Tibial artery (tissue), 4 donors: ENCODE results near the gene SUSD2.
A peak's percentile ranks its signal among the peaks of the same experiment; 100 is the strongest.
"Not testable (repeated sequence)": the region's sequence is repeated elsewhere in the genome, so short reads cannot be mapped to it uniquely, and the experiment has no call there.

ENCODE experiments used
- DNase-seq, 2 donors: peaks; one replicate each; pipeline ENCODE4 v3.0.0-alpha.2; 2019
- H3K27ac ChIP-seq, 2 donors: fragments of 200-600 bp; sonication (generic) in 1 of 2; 1 replicate in 1 of 2; 2 replicates in 1 of 2; pipeline ENCODE4 v1.5.1; 2018 to 2019; ENCODE audit warnings: mild to moderate bottlenecking in 1 of 2
- H3K27me3 ChIP-seq, 2 donors: fragments of 200-600 bp; sonication (generic) in 1 of 2; one replicate each; pipeline versions ENCODE4 v1.5.1 to v1.6.0; 2016 to 2019
- H3K36me3 ChIP-seq, 3 donors: fragments of 200-600 bp; sonication (generic) in 2 of 3; one replicate each; pipeline ENCODE4 v1.5.1; 2016 to 2019; ENCODE audit warnings: mild to moderate bottlenecking in 2 of 3
- H3K4me1 ChIP-seq, 4 donors: fragments of 200-600 bp; sonication (generic) in 2 of 4; 1 replicate in 3 of 4; 2 replicates in 1 of 4; pipeline ENCODE4 v1.5.1; 2016 to 2019
- H3K4me3 ChIP-seq, 2 donors: fragments of 200-600 bp; sonication (generic) in 1 of 2; 1 replicate in 1 of 2; 2 replicates in 1 of 2; pipeline ENCODE4 v1.5.1; 2018 to 2019; ENCODE audit warnings: mild to moderate bottlenecking in 2 of 2
- H3K9me3 ChIP-seq, 3 donors: fragments of 200-600 bp; sonication (generic) in 1 of 3; one replicate each; pipeline ENCODE4 v1.5.1; 2016 to 2019
- intact Hi-C: fragments of 100-400 bp; cut with DNase I; formaldehyde crosslinking; loops from one replicate; pipeline ENCODE4 v1.15.0; 2023; ENCODE audit warnings: low total_unique reads
- TF ChIP-seq, protein P1 (sequence below), 2 experiments: fragments of 200-600 bp in 1 of 2; fragments of 450-650 bp in 1 of 2; IDR thresholded peaks; one replicate each; pipeline ENCODE4 v1.5.1; 2017 to 2019; ENCODE audit warnings: antibody characterized with exemption in 2 of 2, mild to moderate bottlenecking in 1 of 2, moderate library complexity in 1 of 2

The SUSD2 gene, protein sequence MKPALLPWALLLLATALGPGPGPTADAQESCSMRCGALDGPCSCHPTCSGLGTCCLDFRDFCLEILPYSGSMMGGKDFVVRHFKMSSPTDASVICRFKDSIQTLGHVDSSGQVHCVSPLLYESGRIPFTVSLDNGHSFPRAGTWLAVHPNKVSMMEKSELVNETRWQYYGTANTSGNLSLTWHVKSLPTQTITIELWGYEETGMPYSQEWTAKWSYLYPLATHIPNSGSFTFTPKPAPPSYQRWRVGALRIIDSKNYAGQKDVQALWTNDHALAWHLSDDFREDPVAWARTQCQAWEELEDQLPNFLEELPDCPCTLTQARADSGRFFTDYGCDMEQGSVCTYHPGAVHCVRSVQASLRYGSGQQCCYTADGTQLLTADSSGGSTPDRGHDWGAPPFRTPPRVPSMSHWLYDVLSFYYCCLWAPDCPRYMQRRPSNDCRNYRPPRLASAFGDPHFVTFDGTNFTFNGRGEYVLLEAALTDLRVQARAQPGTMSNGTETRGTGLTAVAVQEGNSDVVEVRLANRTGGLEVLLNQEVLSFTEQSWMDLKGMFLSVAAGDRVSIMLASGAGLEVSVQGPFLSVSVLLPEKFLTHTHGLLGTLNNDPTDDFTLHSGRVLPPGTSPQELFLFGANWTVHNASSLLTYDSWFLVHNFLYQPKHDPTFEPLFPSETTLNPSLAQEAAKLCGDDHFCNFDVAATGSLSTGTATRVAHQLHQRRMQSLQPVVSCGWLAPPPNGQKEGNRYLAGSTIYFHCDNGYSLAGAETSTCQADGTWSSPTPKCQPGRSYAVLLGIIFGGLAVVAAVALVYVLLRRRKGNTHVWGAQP

DNA sequence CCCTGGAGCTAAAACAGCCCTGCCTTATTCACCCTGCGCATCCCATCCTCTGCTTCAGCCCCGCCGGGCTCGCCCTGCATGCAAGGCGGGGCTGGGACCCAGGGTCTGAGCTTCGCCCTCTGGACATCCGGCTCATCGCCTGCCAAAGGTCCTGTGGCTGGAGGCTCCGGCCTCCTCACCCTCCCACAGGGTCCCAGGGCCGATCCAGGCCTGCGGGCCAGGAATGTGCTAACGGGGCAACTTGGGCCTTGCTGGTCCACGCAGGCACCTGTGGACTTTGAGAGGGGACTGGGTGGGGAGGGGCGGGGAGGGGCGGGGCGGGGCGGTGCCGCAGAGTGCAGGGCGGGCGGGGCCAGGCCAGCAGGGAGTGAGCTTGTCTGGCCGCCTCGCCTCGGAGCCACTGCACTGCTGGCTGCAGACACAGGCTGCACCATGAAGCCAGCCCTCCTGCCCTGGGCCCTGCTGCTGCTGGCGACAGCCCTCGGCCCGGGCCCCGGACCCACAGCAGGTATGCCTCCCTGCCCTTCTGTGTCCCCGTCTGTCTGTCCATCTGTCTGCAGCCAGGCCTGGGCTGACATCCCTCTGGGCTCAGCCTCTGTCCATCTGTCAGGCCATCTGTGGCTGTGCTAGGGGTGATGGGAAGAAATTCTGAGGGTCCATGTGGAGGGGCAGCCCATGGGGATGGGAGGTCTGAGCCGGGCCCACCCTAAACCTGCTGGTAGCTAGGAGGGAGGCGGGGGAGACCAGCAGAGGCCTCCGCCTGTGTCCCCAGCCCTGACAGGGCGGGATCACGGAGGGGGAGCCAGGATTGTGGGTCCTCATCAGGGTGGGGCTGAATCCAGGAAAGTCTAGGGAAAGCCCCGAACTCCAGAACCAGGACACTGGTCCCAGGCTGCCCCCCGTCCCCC is at the start of gene SUSD2:
TSS of gene SUSD2 (plus strand) at position 400 of the 908 bp plus-strand sequence. CDS start at position 433, 33 bp downstream.
- Histone ChIP-seq H3K27me3 (no peaks in the 10 kb centered on the region), H3K4me3 (peak within 1 kb of the TSS; percentile 50 to 53), H3K36me3 (peaks cover 19 to 43% (median 28%) of the 10 kb centered on the region in 3 donors), H3K4me1 (peaks cover 14 to 91% (median 82%) of the 10 kb centered on the region in 4 donors), H3K27ac (peak within 1 kb of the TSS; percentile 87 to 96), H3K9me3 (no peaks in the 10 kb centered on the region)
- intact Hi-C loops, result no loop called here
- TF ChIP-seq, protein P1, sequence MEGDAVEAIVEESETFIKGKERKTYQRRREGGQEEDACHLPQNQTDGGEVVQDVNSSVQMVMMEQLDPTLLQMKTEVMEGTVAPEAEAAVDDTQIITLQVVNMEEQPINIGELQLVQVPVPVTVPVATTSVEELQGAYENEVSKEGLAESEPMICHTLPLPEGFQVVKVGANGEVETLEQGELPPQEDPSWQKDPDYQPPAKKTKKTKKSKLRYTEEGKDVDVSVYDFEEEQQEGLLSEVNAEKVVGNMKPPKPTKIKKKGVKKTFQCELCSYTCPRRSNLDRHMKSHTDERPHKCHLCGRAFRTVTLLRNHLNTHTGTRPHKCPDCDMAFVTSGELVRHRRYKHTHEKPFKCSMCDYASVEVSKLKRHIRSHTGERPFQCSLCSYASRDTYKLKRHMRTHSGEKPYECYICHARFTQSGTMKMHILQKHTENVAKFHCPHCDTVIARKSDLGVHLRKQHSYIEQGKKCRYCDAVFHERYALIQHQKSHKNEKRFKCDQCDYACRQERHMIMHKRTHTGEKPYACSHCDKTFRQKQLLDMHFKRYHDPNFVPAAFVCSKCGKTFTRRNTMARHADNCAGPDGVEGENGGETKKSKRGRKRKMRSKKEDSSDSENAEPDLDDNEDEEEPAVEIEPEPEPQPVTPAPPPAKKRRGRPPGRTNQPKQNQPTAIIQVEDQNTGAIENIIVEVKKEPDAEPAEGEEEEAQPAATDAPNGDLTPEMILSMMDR (IDR thresholded peaks at IDR 0.05), result no peak
- no peak for DNase-seq

DNA sequence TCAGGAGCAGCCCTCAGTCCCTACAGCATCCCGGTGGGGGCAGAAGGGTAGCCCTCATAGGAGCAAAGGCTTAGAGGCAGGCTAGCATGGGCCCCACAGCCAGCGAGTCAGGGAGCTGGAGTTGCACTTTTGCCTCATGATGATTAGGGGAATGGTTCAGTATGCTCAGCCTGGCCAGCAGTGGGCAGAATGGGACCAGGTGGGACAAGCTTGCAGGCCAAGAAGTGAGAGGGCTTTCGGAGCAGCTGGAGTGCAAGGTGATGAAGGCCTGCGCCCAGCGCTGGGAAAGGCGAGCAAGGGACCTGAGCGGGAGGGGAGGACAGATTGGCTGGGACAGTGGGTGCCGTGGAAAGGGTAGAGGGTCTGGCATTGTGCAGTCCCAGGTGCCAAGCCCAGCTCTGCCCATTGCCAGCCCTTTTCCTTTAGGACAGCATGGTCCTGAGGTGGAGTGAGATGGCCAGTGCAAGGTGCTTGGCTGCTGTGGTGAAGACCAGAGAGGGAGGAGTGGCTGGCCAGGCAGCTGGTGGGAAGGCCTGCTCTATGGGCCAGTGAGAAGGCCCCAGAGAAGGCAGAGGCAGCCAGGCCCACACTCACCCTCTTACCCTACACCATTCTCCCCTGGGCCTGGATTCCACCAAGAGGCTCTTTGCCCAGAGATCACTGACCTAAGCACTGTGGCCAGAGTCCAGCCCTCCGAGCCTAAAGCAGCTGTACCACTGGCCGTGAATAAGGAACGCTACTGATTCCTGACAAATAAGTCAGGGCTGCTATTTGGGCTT is 47.9 kb upstream of the SUSD2 start:
- TF ChIP-seq, protein P1 (IDR thresholded peaks at IDR 0.05), result peak; percentile 50 to 56
- DNase-seq, result no peak
- H3K4me3 ChIP-seq, result no peak overlapping the region
- intact Hi-C loops, result no loop called here
- peaks cover 0 to 56% (median 48%) of the 10 kb centered on the region in 4 donors for H3K4me1 ChIP-seq
- no peaks in the 10 kb centered on the region for H3K9me3 ChIP-seq
- peaks cover 0 to 55% (median 5%) of the 10 kb centered on the region in 3 donors for H3K36me3 ChIP-seq
- no peaks in the 10 kb centered on the region for H3K27me3 ChIP-seq
- peak overlapping the region; percentile 63 to 70 for H3K27ac ChIP-seq

DNA sequence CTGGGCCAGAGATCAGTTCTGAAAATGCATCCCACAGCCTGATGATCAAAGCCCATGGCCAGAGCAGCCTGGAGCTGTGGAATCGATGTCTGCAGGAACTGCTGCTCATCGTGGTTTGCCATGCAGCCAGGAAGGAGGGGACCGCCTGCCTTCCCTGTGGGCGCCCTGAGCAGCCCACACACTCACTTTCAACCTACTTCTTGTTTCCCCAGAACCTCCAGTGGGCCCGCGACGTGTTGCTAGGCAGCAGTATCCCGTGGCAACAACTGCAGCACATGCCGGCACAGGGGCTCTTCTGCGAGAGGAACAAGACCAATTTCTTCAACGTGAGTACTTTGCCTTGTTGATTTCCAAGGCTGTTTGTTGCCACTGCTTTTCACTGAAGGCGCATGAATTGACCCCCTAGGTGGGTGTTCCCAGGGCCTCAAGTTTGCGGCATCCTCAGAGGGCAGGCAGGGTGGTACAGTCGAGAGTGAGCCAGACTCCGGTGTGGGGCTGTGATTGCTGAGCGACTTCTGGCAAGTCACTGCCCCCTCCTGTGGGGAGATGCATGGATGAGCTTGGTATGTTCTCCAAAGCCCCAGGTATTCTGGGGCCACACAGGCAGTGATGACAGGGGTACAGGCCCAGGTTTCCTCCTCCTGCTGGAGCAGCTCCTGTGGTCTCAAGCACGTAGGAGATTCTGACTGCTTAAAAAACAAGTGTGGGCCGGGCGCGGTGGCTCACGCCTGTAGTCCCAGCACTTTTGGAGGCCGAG is 47.0 kb upstream of the SUSD2 start:
- Histone ChIP-seq H3K9me3 (no peaks in the 10 kb centered on the region), H3K27ac (peak overlapping the region; percentile 63 to 70), H3K36me3 (peaks cover 0 to 55% (median 5%) of the 10 kb centered on the region in 3 donors), H3K27me3 (no peaks in the 10 kb centered on the region), H3K4me3 (no peak overlapping the region), H3K4me1 (peaks cover 0 to 48% (median 40%) of the 10 kb centered on the region in 4 donors)
- intact Hi-C loops, result no loop called here
- DNase-seq, result peak in 1 of 2 donors; percentile 80
- TF ChIP-seq, protein P1 (IDR thresholded peaks at IDR 0.05), result no peak

DNA sequence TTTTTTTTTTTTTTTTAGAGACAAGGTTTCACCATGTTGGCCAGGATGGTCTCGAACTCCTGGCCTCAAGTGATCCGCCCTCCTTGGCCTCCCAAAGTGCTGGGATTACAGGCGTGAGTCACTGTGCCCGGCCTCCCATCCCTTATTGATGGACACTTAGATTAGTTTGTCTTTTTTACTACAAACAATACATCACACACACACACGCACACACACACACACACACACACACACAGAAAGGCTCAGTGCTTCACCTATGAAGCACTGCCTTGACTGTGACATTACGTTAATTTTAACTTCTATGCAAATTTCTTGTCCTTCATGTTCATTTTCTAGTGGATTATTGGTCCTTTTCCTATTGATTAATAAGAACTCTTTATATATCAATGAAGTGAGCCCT is 44.8 kb upstream of the SUSD2 start:
- intact Hi-C loops, H3K27ac ChIP-seq, DNase-seq, H3K4me3 ChIP-seq, H3K27me3 ChIP-seq, H3K9me3 ChIP-seq: not testable (repeated sequence)
- peaks cover 6 to 65% (median 55%) of the 10 kb centered on the region in 4 donors for H3K4me1 ChIP-seq
- H3K36me3 ChIP-seq, result peaks cover 0 to 34% (median 5%) of the 10 kb centered on the region in 3 donors

DNA sequence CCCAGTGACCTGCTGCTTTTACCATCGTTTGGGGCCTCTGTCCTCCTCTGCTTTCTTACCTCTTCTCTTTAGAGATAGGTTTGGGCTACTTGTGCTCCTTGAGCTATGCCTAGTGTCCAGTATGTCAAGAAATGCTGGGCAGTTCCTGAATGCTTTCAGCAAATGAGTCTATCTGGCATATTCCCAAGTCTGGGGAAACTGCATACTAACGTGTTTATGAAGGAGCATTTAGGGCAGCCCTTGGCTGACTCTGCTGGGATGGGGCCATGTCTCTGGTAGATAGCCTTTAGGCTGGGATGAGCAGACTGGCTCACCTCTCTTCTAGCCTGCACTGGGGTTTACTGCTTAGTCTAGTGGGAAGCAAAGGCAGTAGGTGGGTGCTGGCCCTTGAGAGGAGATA is 43.7 kb upstream of the SUSD2 start:
- Histone ChIP-seq H3K4me1 (peaks cover 6 to 71% (median 57%) of the 10 kb centered on the region in 4 donors), H3K36me3 (peaks cover 0 to 29% (median 5%) of the 10 kb centered on the region in 3 donors), H3K9me3 (no peaks in the 10 kb centered on the region), H3K27me3 (no peaks in the 10 kb centered on the region), H3K27ac (peak overlapping the region; percentile 48 to 51), H3K4me3 (no peak overlapping the region)
- TF ChIP-seq, protein P1 (IDR thresholded peaks at IDR 0.05), result no peak
- DNase-seq, result no peak
- intact Hi-C loops, result no loop called here
